DND-41 (cell line): Measurements from ENCODE around the gene PAN2.

Source experiments
- ATAC-seq: fragments of 200-7000 bp; cut with Tn5 transposase; 3 replicates; pipeline ENCODE4 v1.9.1; 2021; ENCODE audit warnings: low read depth; ENCODE audit not compliant: insufficient read depth
- DNase-seq: peaks from one replicate; pipeline ENCODE4 v3.0.0-alpha.2; 2020
- H2AFZ ChIP-seq: 2 replicates; pipeline ENCODE4 v1.6.0; 2012; ENCODE audit warnings: low read depth, low read length
- H3K27ac ChIP-seq: 2 replicates; pipeline ENCODE4 v1.5.1; 2012; ENCODE audit warnings: low read length, inconsistent platforms
- H3K27me3 ChIP-seq: fragments of 200-600 bp; sonication (generic); 2 replicates; pipeline ENCODE4 v1.6.0; 2012; ENCODE audit warnings: low read length, mild to moderate bottlenecking, inconsistent platforms; ENCODE audit not compliant: insufficient read depth, poor library complexity
- H3K36me3 ChIP-seq: 2 replicates; pipeline ENCODE4 v1.5.1; 2012; ENCODE audit warnings: low read length, inconsistent platforms; ENCODE audit not compliant: insufficient read depth
- H3K4me1 ChIP-seq: 2 replicates; pipeline ENCODE4 v1.5.1; 2012; ENCODE audit warnings: mild to moderate bottlenecking, low read length; ENCODE audit not compliant: insufficient read depth
- H3K4me2 ChIP-seq: 2 replicates; pipeline ENCODE4 v1.6.0; 2012; ENCODE audit warnings: mild to moderate bottlenecking, moderate library complexity, low read length, inconsistent platforms; ENCODE audit not compliant: insufficient read depth
- H3K4me3 ChIP-seq, 2 experiments: fragments of 200-600 bp in 1 of 2; shearing (Covaris generic) in 1 of 2; 2 replicates each; pipeline ENCODE4 v1.5.1; 2012 to 2016; ENCODE audit warnings: inconsistent platforms in 2 of 2, low read length in 2 of 2, mild to moderate bottlenecking in 2 of 2, low read depth in 1 of 2, moderate library complexity in 1 of 2
- H3K79me2 ChIP-seq: 2 replicates; pipeline ENCODE4 v1.6.0; 2012; ENCODE audit warnings: low read length, inconsistent platforms; ENCODE audit not compliant: insufficient read depth
- H3K9ac ChIP-seq: 2 replicates; pipeline ENCODE4 v1.6.0; 2012; ENCODE audit warnings: low read depth, mild to moderate bottlenecking, inconsistent platforms, low read length, moderate library complexity
- H3K9me3 ChIP-seq: 2 replicates; pipeline ENCODE4 v1.5.1; 2012; ENCODE audit warnings: low read length, moderate library complexity, mild to moderate bottlenecking, inconsistent platforms; ENCODE audit not compliant: insufficient read depth, severe bottlenecking
- H4K20me1 ChIP-seq: 2 replicates; pipeline ENCODE4 v1.6.0; 2012; ENCODE audit warnings: low read length; ENCODE audit not compliant: insufficient read depth
- CTCF ChIP-seq: IDR thresholded peaks from 2 replicates; pipeline ENCODE4 v1.5.1; 2012; ENCODE audit warnings: borderline replicate concordance, low read length, moderate library complexity, mild to moderate bottlenecking; ENCODE audit not compliant: poor library complexity, severe bottlenecking; ENCODE audit errors: extremely low read depth
- EZH2 ChIP-seq: IDR thresholded peaks from 3 replicates; pipeline ENCODE4 v1.6.1; 2012; ENCODE audit warnings: borderline replicate concordance, low read depth, mild to moderate bottlenecking, moderate library complexity, low read length, inconsistent platforms; ENCODE audit not compliant: severe bottlenecking

PAN2 gene

GRCh38 chr12:56377989-56378316 is 44.2 kb upstream of the PAN2 start:
- Histone ChIP-seq H3K4me3 (no peak overlapping the region), H3K4me2 (no peak overlapping the region), H3K27me3 (no peaks in the 10 kb centered on the region), H3K9ac (no peak overlapping the region), H3K4me1 (no peaks in the 10 kb centered on the region), H4K20me1 (no peaks in the 10 kb centered on the region), H2AFZ (no peak overlapping the region), H3K36me3 (no peaks in the 10 kb centered on the region), H3K27ac (no peak overlapping the region), H3K79me2 (no peaks in the 10 kb centered on the region), H3K9me3 (no peaks in the 10 kb centered on the region)
- TF ChIP-seq EZH2 = no peak
- no peak for TF ChIP-seq CTCF
- no peak for DNase-seq
- ATAC-seq = no peak

DNA sequence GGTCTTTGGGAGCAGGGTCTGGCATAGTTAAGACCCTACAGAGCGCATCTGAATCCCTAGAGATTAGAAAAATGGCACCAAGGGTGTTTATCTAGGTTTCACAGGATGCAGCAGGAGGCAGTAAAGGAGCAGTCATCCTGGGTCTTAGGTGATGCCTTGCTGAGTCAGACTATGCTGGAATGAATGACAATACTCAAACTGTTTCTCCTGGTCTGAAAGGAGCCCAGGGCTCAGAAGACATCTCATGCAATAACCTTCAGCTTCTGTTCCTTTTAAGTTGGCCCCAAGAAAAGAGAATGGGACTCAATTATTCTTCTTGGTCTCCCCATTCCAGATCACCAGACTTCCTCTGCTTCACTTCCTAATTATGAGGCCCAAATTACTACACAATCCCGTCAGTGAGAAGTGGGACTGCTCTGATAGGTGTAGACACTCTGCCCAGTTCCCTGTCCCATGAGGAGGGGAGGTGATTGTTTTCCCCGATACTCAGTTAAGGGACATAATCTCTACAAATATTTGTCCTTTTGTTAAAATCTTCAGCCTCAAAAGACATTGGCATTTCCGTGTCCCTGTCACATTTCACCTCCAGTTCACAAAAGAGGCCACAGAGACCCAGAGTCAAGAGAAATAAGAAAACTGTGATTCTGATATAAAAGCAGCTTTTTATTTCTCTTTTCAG is 43.6 kb upstream of the PAN2 start:
- no peaks in the 10 kb centered on the region for H3K36me3 ChIP-seq
- TF ChIP-seq CTCF = peak; percentile 16
- TF ChIP-seq EZH2 = no peak
- no peaks in the 10 kb centered on the region for H3K27me3 ChIP-seq
- no peaks in the 10 kb centered on the region for H3K4me1 ChIP-seq
- H3K79me2 ChIP-seq = no peaks in the 10 kb centered on the region
- no peak overlapping the region for H2AFZ ChIP-seq
- H3K9me3 ChIP-seq = no peaks in the 10 kb centered on the region
- DNase-seq (no peak), ATAC-seq (no peak)
- H4K20me1 ChIP-seq = no peaks in the 10 kb centered on the region
- no peak overlapping the region for H3K4me2 ChIP-seq
- H3K27ac ChIP-seq = no peak overlapping the region
- H3K4me3 ChIP-seq = no peak overlapping the region
- H3K9ac ChIP-seq = no peak overlapping the region

DNA sequence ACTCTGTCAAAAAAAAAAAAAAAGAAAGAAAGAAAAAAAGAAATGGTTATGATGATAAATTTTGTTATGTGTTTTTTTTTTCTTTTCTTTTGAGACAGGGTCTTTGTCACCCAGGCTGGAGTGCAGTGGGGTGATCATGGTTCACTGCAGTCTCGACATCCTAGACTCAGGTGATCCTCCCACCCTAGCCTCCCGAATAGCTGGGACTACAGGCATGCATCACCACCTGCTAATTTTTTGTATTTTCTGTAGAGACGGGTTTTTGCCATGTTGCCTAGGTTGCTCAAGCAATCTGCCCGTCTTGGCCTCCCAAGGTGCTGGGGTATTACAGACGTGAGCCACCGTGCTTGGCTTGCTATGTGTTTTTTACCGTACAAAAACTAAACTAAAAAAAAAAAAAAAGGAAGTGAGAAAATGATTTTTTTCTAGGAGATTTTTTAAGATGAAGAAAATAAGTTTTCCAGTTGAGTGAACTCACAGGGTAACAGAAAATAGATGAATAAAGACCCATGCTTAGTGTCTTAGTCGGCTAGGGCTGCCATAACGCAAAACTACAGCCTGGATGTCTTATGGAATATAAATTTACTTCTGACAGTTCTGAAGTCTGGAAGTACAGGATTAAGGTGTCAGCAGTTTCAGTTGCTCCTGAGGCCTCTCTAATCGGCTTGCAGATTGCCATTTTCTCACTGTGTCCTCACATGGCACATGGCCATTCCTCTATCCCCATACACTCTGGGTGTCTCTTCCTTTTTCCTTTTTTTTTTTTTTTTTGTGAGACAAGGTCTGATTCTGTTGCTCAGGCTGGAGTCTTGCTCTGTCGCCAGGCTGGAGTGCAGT is 42.0 kb upstream of the PAN2 start:
- no peak overlapping the region for H3K4me3 ChIP-seq
- TF ChIP-seq EZH2 (no peak), CTCF (no peak)
- no peaks in the 10 kb centered on the region for H3K36me3 ChIP-seq
- DNase-seq (no peak), ATAC-seq (no peak)
- H3K4me1 ChIP-seq = no peaks in the 10 kb centered on the region
- H3K27ac ChIP-seq = no peak overlapping the region
- no peak overlapping the region for H3K4me2 ChIP-seq
- H3K9me3 ChIP-seq = no peaks in the 10 kb centered on the region
- no peaks in the 10 kb centered on the region for H3K27me3 ChIP-seq
- H3K9ac ChIP-seq = no peak overlapping the region
- no peak overlapping the region for H2AFZ ChIP-seq
- no peaks in the 10 kb centered on the region for H4K20me1 ChIP-seq
- H3K79me2 ChIP-seq = no peaks in the 10 kb centered on the region
